Liver (tissue), 9 donors: Measurements from ENCODE around the gene FOXO1. TPM values are rescaled to one million over a fixed set of nuclear protein-coding genes. Genes with fewer than 3 reads are reported as not detected.

Experiments
- DNase-seq: peaks from one replicate; pipeline ENCODE4 v3.0.0-alpha.2; 2017; ENCODE audit warnings: low spot score
- H3K27ac ChIP-seq, 2 donors: one replicate each; pipeline ENCODE4 v1.7.0; 2013; ENCODE audit warnings: inconsistent platforms in 2 of 2, low read length in 2 of 2, control low read depth in 1 of 2, low read depth in 1 of 2, mild to moderate bottlenecking in 1 of 2
- H3K27me3 ChIP-seq, 4 donors: one replicate each; pipeline versions ENCODE4 v1.6.1 to v1.7.0; 2013; ENCODE audit warnings: low read length in 3 of 4, inconsistent platforms in 1 of 4, mild to moderate bottlenecking in 1 of 4, moderate library complexity in 1 of 4; ENCODE audit not compliant: control insufficient read depth in 4 of 4, insufficient read depth in 4 of 4
- H3K36me3 ChIP-seq, 4 donors: one replicate each; pipeline versions ENCODE4 v1.6.1 to v1.7.0; 2013; ENCODE audit warnings: low read length in 3 of 4, mild to moderate bottlenecking in 3 of 4, low read depth in 1 of 4, moderate library complexity in 1 of 4; ENCODE audit not compliant: control insufficient read depth in 4 of 4, insufficient read depth in 3 of 4
- H3K4me1 ChIP-seq, 4 donors: one replicate each; pipeline versions ENCODE4 v1.6.1 to v1.7.0; 2013; ENCODE audit warnings: low read length in 3 of 4, mild to moderate bottlenecking in 3 of 4, moderate library complexity in 1 of 4; ENCODE audit not compliant: control insufficient read depth in 4 of 4, insufficient read depth in 4 of 4
- H3K4me3 ChIP-seq, 3 donors: one replicate each; pipeline versions ENCODE4 v1.6.1 to v1.7.0; 2013; ENCODE audit warnings: low read length in 3 of 3, control low read depth in 1 of 3, low read depth in 1 of 3, mild to moderate bottlenecking in 1 of 3
- H3K9ac ChIP-seq, 2 donors: one replicate each; pipeline ENCODE4 v1.7.0; 2013; ENCODE audit warnings: low read length in 2 of 2, mild to moderate bottlenecking in 2 of 2, moderate library complexity in 2 of 2, control low read depth in 1 of 2, low read depth in 1 of 2
- H3K9me3 ChIP-seq, 4 donors: one replicate each; pipeline versions ENCODE4 v1.6.1 to v1.7.0; 2013; ENCODE audit warnings: low read length in 3 of 4; ENCODE audit not compliant: control insufficient read depth in 4 of 4
- EGR1 ChIP-seq, 2 donors: IDR thresholded peaks; 2 replicates each; pipeline ENCODE4 v1.6.1; 2016 to 2018; ENCODE audit warnings: antibody characterized with exemption in 2 of 2, low read depth in 2 of 2
- FOXA1 ChIP-seq: IDR thresholded peaks from 2 replicates; pipeline ENCODE4 v1.6.1; 2016; ENCODE audit warnings: antibody characterized with exemption
- FOXA2 ChIP-seq: IDR thresholded peaks from 2 replicates; pipeline ENCODE4 v1.6.1; 2016; ENCODE audit warnings: antibody characterized with exemption
- HNF4A ChIP-seq, 2 donors: conservative IDR thresholded peaks; 2 replicates each; pipeline ENCODE4 v1.6.1; 2016; ENCODE audit warnings: antibody characterized with exemption in 2 of 2, mild to moderate bottlenecking in 2 of 2
- HNF4G ChIP-seq: IDR thresholded peaks from 2 replicates; pipeline ENCODE4 v1.6.1; 2016; ENCODE audit warnings: antibody characterized with exemption
- JUND ChIP-seq, 2 donors: IDR thresholded peaks; 2 replicates each; pipeline ENCODE4 v1.6.1; 2016; ENCODE audit warnings: antibody characterized with exemption in 2 of 2
- NR2F2 ChIP-seq: IDR thresholded peaks from 2 replicates; pipeline ENCODE4 v1.6.1; 2016; ENCODE audit warnings: antibody characterized with exemption
- RAD21 ChIP-seq, 2 donors: IDR thresholded peaks; 2 replicates each; pipeline ENCODE4 v1.6.1; 2016; ENCODE audit warnings: antibody characterized with exemption in 2 of 2, mild to moderate bottlenecking in 2 of 2
- REST ChIP-seq: IDR thresholded peaks from 2 replicates; pipeline ENCODE4 v1.6.1; 2016; ENCODE audit warnings: antibody characterized with exemption, mild to moderate bottlenecking
- RXRA ChIP-seq, 2 donors: IDR thresholded peaks; 2 replicates each; pipeline ENCODE4 v1.6.1; 2017 to 2018; ENCODE audit warnings: antibody characterized with exemption in 2 of 2, mild to moderate bottlenecking in 1 of 2
- SP1 ChIP-seq: IDR thresholded peaks from 2 replicates; pipeline ENCODE4 v1.6.1; 2018; ENCODE audit warnings: antibody characterized with exemption, mild to moderate bottlenecking
- TAF1 ChIP-seq: conservative IDR thresholded peaks from 2 replicates; pipeline ENCODE4 v1.6.1; 2016; ENCODE audit warnings: antibody characterized with exemption, mild to moderate bottlenecking
- YY1 ChIP-seq: IDR thresholded peaks from 2 replicates; pipeline ENCODE4 v1.6.1; 2016; ENCODE audit warnings: antibody characterized with exemption, mild to moderate bottlenecking
- ZBTB33 ChIP-seq: IDR thresholded peaks from 2 replicates; pipeline ENCODE4 v1.6.1; 2016; ENCODE audit warnings: antibody characterized with exemption
- WGBS: extraction: QIAGEN DNeasy Blood & Tissue Kit; methylation state at CpG from one replicate; pipeline ENCODE4 v1.1.7; 2013; 5-methylcytosine and 5-hydroxymethylcytosine counted together
- polyA plus RNA-seq, 2 donors: library from polyadenylated mRNA; stranded (reverse) in 1 of 2; unstranded in 1 of 2; fragments of 200-250 nt in 1 of 2; fragments of >200 nt in 1 of 2; fragmentation: Nextera tagmentation in 1 of 2; extraction: Ambion mirVana in 1 of 2; gene quantifications; one replicate each; pipeline versions ENCODE4 v1.2.1 to v1.2.3, GENCODE V29; 2013 to 2015
- total RNA-seq, 2 donors: library from RNA; depleted of rRNA; stranded (reverse); fragments of >200 nt; gene quantifications; one replicate each; pipeline ENCODE4 v1.2.3, GENCODE V29; 2014
- TF ChIP-seq, protein P1 (sequence below): fragments of 150-350 bp; IDR thresholded peaks from 2 replicates; pipeline ENCODE4 v1.5.1; 2017; ENCODE audit warnings: improper control_type of control experiment, low read depth, low read length; ENCODE audit not compliant: missing input control
- donor health status: healthy.
- donor health status: healthy.
- donor health status: healthy.
- donor health status: healthy.
- donor health status: healthy.

FOXO1 gene
- total and polyA plus RNA-seq, 4 donors = 5.4 to 23.6 (median 8.6) TPM

GRCh38 chr13:40611004-40611403, 55.4 kb downstream of the FOXO1 start:
- H3K4me1 ChIP-seq = peaks cover 8 to 24% (median 13%) of the 10 kb centered on the region in 4 donors
- H3K27ac ChIP-seq = no peak overlapping the region

More at GRCh38 chr13:40611004-40611403, 55.4 kb downstream of the FOXO1 start:
- no peak for DNase-seq
- peaks cover 0 to 1% (median 0%) of the 10 kb centered on the region in 4 donors for H3K9me3 ChIP-seq
- no peaks in the 10 kb centered on the region for H3K27me3 ChIP-seq
- no peaks in the 10 kb centered on the region for H3K36me3 ChIP-seq
- H3K4me3 ChIP-seq = no peak overlapping the region
- WGBS = 79% methylated on average over 3 of the region's 3 CpGs
- TF ChIP-seq SP1 = no peak
- no peak for TF ChIP-seq HNF4G
- TF ChIP-seq RAD21 (IDR thresholded peaks at IDR 0.05) = no peak
- TF ChIP-seq, protein P1, sequence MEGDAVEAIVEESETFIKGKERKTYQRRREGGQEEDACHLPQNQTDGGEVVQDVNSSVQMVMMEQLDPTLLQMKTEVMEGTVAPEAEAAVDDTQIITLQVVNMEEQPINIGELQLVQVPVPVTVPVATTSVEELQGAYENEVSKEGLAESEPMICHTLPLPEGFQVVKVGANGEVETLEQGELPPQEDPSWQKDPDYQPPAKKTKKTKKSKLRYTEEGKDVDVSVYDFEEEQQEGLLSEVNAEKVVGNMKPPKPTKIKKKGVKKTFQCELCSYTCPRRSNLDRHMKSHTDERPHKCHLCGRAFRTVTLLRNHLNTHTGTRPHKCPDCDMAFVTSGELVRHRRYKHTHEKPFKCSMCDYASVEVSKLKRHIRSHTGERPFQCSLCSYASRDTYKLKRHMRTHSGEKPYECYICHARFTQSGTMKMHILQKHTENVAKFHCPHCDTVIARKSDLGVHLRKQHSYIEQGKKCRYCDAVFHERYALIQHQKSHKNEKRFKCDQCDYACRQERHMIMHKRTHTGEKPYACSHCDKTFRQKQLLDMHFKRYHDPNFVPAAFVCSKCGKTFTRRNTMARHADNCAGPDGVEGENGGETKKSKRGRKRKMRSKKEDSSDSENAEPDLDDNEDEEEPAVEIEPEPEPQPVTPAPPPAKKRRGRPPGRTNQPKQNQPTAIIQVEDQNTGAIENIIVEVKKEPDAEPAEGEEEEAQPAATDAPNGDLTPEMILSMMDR = no peak
- no peak for TF ChIP-seq FOXA1
- no peak for TF ChIP-seq HNF4A (conservative IDR thresholded peaks at IDR 0.05)
- no peak for TF ChIP-seq JUND (IDR thresholded peaks at IDR 0.05)
- no peak for TF ChIP-seq NR2F2
- no peak for TF ChIP-seq REST
- no peak for TF ChIP-seq FOXA2
- no peak for TF ChIP-seq ZBTB33
- no peak for TF ChIP-seq TAF1
- no peak for TF ChIP-seq YY1
- no peak for TF ChIP-seq RXRA (IDR thresholded peaks at IDR 0.05)
- TF ChIP-seq EGR1 (IDR thresholded peaks at IDR 0.05; ENCODE audit: low read depth in 2 of 2) = no peak
- no peak overlapping the region for H3K9ac ChIP-seq
